A673 (cell line): ENCODE data around the gene RAB28. TPM values are rescaled to one million over a fixed set of nuclear protein-coding genes. Genes with fewer than 3 reads are reported as not detected.

Source experiments
- Bru-seq: library from RNA; stranded (reverse); fragments of 400-500 nt; gene quantifications from one replicate; lab custom pipeline; 2021; lab: Mats Ljungman, UMichigan
- BruChase-seq, 2 experiments: library from RNA; stranded (reverse); fragments of 400-500 nt; gene quantifications; one replicate each; lab custom pipeline; 2021; lab: Mats Ljungman, UMichigan
- BruUV-seq: library from RNA; stranded (reverse); fragments of 400-500 nt; replicated peaks from 2 replicates; lab custom pipeline; 2021; lab: Mats Ljungman, UMichigan
- CTCF ChIA-PET: fragments of 300-600 bp; sonication (Branson Sonifier 250); formaldehyde crosslinking; loops from one replicate; lab custom pipeline; 2022; ENCODE audit warnings: antibody characterized with exemption; lab: Charles Lee
- POLR2A ChIA-PET: fragments of 300-600 bp; sonication (Branson Sonifier 250); formaldehyde crosslinking; loops from one replicate; lab custom pipeline; 2022; ENCODE audit warnings: antibody characterized with exemption; ENCODE audit not compliant: low non-redundant PET; lab: Charles Lee
- DNase-seq: peaks from one replicate; pipeline ENCODE4 v3.0.0-alpha.2; 2015; ENCODE audit warnings: low spot score
- H3K27ac ChIP-seq: fragments of 200-600 bp; sonication (generic); 2 replicates; pipeline ENCODE4 v1.5.1; 2016; ENCODE audit warnings: mixed run types, low read depth, mild to moderate bottlenecking, mixed read lengths, antibody characterized with exemption, low read length; ENCODE audit not compliant: poor library complexity, severe bottlenecking
- H3K27me3 ChIP-seq: fragments of 200-600 bp; sonication (generic); replicated peaks from 2 replicates; pipeline ENCODE4 v1.6.1; 2017; ENCODE audit warnings: mixed run types, low read depth, mild to moderate bottlenecking, mixed read lengths, antibody characterized with exemption, low read length; ENCODE audit not compliant: insufficient read depth, poor library complexity
- H3K36me3 ChIP-seq: fragments of 200-600 bp; sonication (generic); 2 replicates; pipeline ENCODE4 v1.6.1; 2016; ENCODE audit warnings: mixed run types, mild to moderate bottlenecking, mixed read lengths, antibody characterized with exemption, low read length; ENCODE audit not compliant: insufficient read depth, poor library complexity, severe bottlenecking
- H3K4me1 ChIP-seq: fragments of 200-600 bp; sonication (generic); 2 replicates; pipeline ENCODE4 v1.6.1; 2017; ENCODE audit warnings: mixed run types, mild to moderate bottlenecking, mixed read lengths, antibody characterized with exemption, low read length; ENCODE audit not compliant: insufficient read depth, poor library complexity, severe bottlenecking
- H3K4me3 ChIP-seq: fragments of 200-600 bp; sonication (generic); 2 replicates; pipeline ENCODE4 v1.5.1; 2016; ENCODE audit warnings: low read depth, mixed run types, mild to moderate bottlenecking, mixed read lengths, low read length; ENCODE audit not compliant: poor library complexity, severe bottlenecking
- H3K9me3 ChIP-seq: fragments of 200-600 bp; sonication (generic); 2 replicates; pipeline ENCODE4 v1.6.1; 2016; ENCODE audit warnings: mixed run types, low read depth, mild to moderate bottlenecking, mixed read lengths, antibody characterized with exemption, low read length; ENCODE audit not compliant: poor library complexity, severe bottlenecking
- EZH2 ChIP-seq: fragments of 200-600 bp; sonication (generic); IDR thresholded peaks from 2 replicates; pipeline ENCODE4 v1.6.1; 2017; ENCODE audit warnings: borderline replicate concordance, low read depth, mild to moderate bottlenecking, mixed read lengths, antibody characterized with exemption, low read length; ENCODE audit not compliant: poor library complexity, severe bottlenecking
- intact Hi-C: fragments of 100-400 bp; cut with micrococcal nuclease; formaldehyde crosslinking; loops from one replicate; pipeline ENCODE4 v1.10.0; 2022; ENCODE audit not compliant: unreplicated experiment
- long read RNA-seq: library from polyadenylated mRNA; stranded (forward); transcript quantifications from one replicate; pipeline ENCODE4 v2.0.0, GENCODE V29; 2022
- total RNA-seq: library from RNA; stranded (reverse); gene quantifications from 2 replicates; pipeline ENCODE4 v1.2.3, GENCODE V29; 2021
- TF ChIP-seq, protein P1 (sequence below): fragments of 300-800, 200-600 bp; sonication (generic); conservative IDR thresholded peaks from 2 replicates; pipeline ENCODE4 v1.5.1; 2017; ENCODE audit warnings: low read depth, mild to moderate bottlenecking, antibody characterized with exemption, low read length, moderate library complexity, mixed read lengths

RAB28 gene
- total RNA-seq (22.6 and 24.8 TPM in 2 replicates), Bru-seq, nascent RNA (percentile 91 among the genes with signal in this experiment), BruChase-seq, experiment 1, labeled RNA remaining after a 2-hour chase (percentile 92 among the genes with signal in this experiment), BruChase-seq, experiment 2, labeled RNA remaining after a 6-hour chase (percentile 82 among the genes with signal in this experiment)
- long read RNA-seq, transcript RAB28-205 (6 exons, 1,551 nt) = minor isoform, 8 of 79 reads
- long read RNA-seq, transcript RAB28-202 (7 exons, 1,715 nt) = major isoform, 53 of 79 reads
- long read RNA-seq, transcript RAB28-201 (8 exons, 1,810 nt) = minor isoform, 5 of 79 reads
- long read RNA-seq, partial matches to known transcripts = 5 of 79 reads
- long read RNA-seq, other reads (novel, unspliced or antisense) = 8 of 79 reads

DNA sequence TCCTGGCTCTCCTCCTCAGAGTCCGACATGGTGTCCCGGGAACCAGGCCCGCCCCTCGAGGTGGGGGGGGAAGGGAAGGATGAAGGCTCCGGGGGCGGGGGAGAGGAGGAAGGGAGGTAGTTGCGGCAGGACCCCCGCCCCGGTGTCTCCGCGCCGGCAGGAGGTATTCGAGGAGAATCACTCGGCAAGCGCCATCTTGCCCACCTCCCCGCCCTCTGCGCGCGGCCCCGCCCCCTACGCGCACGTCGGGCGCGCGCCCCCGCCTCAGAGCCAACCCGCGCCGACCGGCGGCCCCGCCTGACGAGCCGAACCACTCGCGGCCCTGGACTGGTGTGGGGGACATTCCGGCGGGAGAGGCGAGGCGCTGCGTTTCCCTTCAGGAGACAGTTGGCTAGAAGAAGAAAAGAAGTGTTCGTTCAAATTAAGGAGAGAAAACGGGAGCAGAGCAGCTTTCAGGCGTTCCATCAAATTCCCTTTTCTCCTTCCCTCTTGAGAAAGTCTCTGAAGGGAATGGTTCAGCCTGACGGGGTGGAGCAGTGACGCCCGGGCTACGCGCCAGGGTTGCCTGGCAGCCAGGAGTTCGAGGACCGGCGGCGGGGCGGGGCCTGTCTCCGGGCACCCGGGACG, at the start of gene RAB28:
Gene RAB28 (minus strand): TSS at position 219 of the 627 bp plus-strand sequence.
- TF ChIP-seq EZH2 = no peak
- TF ChIP-seq, protein P1, sequence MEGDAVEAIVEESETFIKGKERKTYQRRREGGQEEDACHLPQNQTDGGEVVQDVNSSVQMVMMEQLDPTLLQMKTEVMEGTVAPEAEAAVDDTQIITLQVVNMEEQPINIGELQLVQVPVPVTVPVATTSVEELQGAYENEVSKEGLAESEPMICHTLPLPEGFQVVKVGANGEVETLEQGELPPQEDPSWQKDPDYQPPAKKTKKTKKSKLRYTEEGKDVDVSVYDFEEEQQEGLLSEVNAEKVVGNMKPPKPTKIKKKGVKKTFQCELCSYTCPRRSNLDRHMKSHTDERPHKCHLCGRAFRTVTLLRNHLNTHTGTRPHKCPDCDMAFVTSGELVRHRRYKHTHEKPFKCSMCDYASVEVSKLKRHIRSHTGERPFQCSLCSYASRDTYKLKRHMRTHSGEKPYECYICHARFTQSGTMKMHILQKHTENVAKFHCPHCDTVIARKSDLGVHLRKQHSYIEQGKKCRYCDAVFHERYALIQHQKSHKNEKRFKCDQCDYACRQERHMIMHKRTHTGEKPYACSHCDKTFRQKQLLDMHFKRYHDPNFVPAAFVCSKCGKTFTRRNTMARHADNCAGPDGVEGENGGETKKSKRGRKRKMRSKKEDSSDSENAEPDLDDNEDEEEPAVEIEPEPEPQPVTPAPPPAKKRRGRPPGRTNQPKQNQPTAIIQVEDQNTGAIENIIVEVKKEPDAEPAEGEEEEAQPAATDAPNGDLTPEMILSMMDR = no peak
- no peaks in the 10 kb centered on the region for H3K36me3 ChIP-seq
- no peaks in the 10 kb centered on the region for H3K27me3 ChIP-seq
- ChIA-PET POLR2A (no interaction called here), CTCF (no interaction called here)
- H3K9me3 ChIP-seq = no peaks in the 10 kb centered on the region
- no TSS peak for BruUV-seq
- H3K27ac ChIP-seq = peak within 1 kb of the TSS; percentile 99
- intact Hi-C loops = loop anchor here (10.0 kb wide), 1 partner anchor 1531 kb away; no protein-coding TSS in a partner anchor
- peaks cover 30% of the 10 kb centered on the region for H3K4me1 ChIP-seq
- peak within 1 kb of the TSS; percentile 90 for H3K4me3 ChIP-seq
- peak; percentile 95 for DNase-seq

DNA sequence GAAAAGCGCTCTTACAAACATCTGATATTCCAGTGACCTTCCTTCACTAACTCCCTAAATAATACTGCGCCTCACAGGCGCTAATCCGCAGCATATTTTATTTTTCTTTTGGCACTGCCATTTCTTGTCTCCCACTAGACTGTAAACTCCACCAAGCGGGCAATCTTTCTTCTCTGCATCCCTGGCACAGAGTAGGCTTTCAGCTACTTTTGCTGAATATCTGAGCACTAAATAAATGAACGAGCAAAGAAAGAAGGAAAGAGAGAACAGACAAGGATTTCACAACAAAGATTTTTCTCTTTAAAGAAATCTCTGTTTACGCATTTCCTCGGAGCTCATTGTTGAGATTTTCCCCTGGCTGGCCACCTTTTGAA, 47.5 kb upstream of the RAB28 start:
- TF ChIP-seq, protein P1 = no peak
- no peak for TF ChIP-seq EZH2
- no TSS peak for BruUV-seq
- Histone ChIP-seq H3K36me3 (no peaks in the 10 kb centered on the region), H3K9me3 (no peaks in the 10 kb centered on the region), H3K27ac (no peak overlapping the region), H3K4me1 (peaks cover 7% of the 10 kb centered on the region), H3K4me3 (no peak overlapping the region), H3K27me3 (peaks cover 13% of the 10 kb centered on the region)
- ChIA-PET POLR2A (no interaction called here), CTCF (no interaction called here)
- DNase-seq = no peak
- intact Hi-C loops = no loop called here

DNA sequence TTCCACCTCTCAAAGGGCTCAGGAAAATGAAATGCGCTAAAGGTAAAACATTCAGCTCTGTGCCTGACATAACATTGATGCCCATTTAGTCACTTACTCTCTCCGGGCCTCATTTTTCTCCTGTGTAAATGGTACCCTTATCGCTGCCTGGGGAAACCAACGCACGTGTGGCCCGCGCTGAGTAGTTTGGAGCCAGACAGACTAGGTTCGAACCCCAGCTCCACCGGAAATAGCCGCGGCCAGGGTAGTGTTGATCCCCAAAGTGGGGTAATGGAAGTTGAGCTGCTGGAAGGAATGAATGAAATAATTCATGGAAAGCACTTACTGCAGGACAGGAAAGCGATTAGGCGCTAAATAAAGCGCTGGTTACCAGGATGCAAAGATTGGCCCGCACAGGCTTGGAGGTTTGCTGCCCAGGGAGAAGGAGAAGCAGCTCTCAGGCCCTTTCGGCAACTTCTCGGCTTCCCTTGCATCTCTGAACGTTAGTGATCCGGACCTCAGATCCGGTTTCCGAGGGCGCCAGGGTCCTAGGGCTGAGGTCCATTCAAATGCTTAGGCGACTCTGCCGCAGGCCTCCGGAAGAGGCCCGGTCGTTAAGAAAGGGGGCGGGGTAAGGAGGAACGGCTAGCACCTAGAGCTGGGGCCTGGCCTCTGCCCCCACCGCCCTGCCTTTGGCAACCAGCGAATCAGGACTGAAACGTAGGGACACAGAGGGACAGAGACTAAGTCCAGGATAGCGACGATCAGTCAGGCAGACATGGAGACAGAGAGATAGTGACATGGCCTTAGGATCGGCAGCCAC, 46.9 kb upstream of the RAB28 start:
- ChIA-PET CTCF (no interaction called here), POLR2A (no interaction called here)
- H3K27ac ChIP-seq = no peak overlapping the region
- no peak for TF ChIP-seq EZH2
- TF ChIP-seq, protein P1 = no peak
- BruUV-seq = no TSS peak
- H3K36me3 ChIP-seq = no peaks in the 10 kb centered on the region
- H3K9me3 ChIP-seq = no peaks in the 10 kb centered on the region
- no peak overlapping the region for H3K4me3 ChIP-seq
- no peak for DNase-seq
- peaks cover 12% of the 10 kb centered on the region for H3K27me3 ChIP-seq
- H3K4me1 ChIP-seq = peaks cover 7% of the 10 kb centered on the region
- intact Hi-C loops = no loop called here
